Activated T-cell treated with anti-CD3 and anti-CD28 coated beads for 24 hours (primary cell): Measurements from ENCODE around the gene GPC1.
"Not testable (repeated sequence)": the region's sequence is repeated elsewhere in the genome, so short reads cannot be mapped to it uniquely, and the experiment has no call there.

Experiments used
- DNase-seq: peaks from one replicate; pipeline ENCODE4 v3.0.0-alpha.2; 2020; ENCODE audit warnings: low read depth

GPC1 gene, protein sequence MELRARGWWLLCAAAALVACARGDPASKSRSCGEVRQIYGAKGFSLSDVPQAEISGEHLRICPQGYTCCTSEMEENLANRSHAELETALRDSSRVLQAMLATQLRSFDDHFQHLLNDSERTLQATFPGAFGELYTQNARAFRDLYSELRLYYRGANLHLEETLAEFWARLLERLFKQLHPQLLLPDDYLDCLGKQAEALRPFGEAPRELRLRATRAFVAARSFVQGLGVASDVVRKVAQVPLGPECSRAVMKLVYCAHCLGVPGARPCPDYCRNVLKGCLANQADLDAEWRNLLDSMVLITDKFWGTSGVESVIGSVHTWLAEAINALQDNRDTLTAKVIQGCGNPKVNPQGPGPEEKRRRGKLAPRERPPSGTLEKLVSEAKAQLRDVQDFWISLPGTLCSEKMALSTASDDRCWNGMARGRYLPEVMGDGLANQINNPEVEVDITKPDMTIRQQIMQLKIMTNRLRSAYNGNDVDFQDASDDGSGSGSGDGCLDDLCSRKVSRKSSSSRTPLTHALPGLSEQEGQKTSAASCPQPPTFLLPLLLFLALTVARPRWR

DNA sequence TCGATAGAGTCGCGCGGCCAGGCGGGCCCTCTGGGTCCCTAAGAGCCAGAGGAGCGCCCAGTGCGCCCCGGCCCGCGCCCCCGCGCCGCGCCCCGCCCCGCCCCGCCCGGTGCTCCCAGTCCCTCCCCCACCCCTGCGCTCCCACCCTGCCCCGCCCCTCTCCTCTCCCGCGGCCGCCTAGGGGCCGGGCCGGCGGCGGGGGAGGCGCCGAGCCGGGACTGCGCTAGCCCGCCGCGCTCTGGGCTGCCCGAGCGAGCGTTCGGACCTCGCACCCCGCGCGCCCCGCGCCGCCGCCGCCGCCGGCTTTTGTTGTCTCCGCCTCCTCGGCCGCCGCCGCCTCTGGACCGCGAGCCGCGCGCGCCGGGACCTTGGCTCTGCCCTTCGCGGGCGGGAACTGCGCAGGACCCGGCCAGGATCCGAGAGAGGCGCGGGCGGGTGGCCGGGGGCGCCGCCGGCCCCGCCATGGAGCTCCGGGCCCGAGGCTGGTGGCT, at the start of gene GPC1:
TSS of gene GPC1 (plus strand) at position 207 of the 491 bp plus-strand sequence. CDS start at position 463, 256 bp downstream.
- DNase-seq, result peak; percentile 30

DNA sequence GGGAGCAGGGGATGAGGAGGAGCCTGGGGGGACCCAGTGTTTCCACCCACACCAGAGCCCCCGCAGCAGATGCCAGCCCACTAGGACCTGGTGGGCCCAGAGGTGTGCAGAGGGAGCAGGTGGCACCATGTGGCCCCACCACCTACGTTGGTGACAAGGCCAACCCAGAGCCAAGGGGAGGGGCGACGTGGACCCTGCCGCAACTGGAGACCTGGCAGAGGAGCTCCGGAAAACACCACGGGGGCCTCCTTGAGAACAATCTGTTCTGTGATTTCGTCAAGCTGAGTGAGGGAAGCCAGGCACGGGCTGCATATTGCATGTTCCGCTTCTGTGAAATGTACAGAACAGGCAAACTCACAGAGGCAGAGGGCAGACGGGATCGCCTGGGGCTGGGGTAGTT, 49.1 kb upstream of the GPC1 start:
- DNase-seq, result no peak

DNA sequence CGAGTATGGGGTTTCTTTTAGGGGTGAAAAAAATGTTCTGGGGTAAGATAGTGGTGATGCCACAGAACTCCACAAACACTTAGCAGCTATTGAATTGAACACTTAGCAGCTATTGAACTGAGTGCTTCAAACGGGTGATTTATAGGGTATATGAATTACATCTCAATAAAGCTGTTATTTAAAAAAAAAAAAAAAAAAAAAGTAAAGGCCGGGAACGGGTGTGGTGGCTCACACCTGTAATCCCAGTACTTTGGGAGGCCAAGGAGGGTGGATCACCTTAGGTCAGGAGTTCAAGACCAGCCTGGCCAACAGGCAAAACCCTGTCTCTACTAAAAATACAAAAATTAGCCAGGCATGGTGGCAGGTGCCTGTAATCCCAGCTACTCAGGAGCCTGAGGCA, 48.7 kb upstream of the GPC1 start:
- not testable (repeated sequence) for DNase-seq

DNA sequence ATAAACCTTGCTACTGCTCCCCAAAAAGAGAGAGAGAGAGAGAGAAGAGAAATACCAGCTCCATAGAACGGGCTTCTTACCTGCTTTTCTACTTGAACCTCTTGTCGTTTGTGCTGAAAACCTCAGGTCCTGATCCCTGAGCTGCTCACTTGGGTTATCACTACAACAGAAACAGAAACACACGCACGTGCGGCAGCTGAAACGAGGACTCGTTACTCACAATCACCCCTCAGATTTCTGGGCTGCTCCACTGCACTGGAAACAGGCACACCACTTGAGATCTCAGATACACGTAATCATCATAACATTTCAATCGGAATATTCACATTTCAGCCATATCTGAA, 48.2 kb upstream of the GPC1 start:
- no peak for DNase-seq

DNA sequence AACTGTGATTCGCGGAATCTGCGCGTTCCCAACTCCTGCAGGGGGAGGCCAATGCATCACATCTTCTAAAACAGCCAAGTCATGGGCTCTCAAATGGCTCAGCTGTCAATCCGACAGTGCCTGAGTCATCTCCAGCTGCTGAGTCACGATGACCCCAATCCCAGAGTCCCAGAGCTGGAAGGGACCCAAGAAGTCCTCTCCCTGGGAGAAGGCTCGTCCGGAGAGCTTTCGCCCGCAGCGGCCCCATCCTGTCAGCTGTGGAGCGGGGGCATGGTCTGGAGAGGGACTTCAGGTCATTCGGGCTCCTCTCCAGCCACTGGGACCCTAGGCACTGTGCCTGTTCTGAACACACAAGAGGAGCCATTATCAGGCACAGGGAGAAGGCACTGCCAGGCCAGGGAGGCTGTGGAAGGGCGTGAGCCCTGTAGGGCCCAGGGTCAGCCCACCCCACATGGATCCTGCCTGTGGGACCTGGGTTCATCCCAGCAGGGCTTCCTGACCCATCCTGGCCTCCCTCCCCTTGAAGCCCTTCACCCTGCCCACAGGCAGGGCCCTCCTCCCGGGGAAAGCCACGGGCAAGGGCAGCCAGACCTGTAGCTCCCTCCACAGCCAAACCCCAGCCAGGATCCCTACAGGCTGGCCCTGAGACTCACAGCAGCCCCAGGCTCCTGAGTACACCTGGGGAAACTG, 47.6 kb upstream of the GPC1 start:
- DNase-seq, result no peak

DNA sequence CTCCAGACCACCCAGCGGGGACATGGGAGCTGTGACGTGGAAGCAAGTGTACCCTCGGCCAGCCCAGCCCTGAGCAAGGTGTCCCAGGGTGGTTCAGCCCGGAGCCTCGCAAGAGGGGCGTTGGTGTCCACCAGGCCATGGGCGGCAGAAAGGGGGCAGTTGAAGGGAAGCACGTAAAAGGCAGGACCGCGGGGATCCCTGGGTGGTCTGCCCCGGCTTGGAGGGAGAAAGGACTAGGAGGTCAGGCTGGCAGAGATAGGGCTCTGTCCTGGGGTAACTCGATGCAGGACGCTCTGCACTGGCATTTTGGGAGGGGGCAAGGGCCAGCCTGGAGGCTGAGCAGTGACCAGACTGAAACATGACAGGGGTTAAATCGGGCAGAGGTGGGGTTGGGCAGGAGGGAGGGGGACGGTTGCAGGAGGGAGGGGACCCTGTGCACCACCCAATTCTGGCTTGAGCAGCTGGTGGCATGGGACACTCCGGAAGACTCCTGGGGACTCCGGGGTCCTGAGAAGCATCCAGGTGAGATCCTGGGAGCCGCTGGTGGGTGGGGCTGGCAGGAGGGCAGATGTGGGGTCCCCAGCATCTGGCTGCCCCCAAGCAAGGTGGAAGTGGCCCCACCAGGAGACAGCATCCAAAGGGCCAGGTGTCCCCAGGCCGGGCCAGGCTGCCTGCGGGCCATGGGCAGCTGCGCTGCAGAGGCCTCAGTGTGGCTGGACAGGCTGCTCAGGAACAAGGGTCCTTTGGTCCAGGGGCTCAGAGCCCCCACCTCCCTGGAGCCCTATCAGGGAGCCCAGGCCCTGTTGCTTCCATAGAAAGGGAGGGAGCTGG, 46.8 kb upstream of the GPC1 start:
- DNase-seq, result no peak

DNA sequence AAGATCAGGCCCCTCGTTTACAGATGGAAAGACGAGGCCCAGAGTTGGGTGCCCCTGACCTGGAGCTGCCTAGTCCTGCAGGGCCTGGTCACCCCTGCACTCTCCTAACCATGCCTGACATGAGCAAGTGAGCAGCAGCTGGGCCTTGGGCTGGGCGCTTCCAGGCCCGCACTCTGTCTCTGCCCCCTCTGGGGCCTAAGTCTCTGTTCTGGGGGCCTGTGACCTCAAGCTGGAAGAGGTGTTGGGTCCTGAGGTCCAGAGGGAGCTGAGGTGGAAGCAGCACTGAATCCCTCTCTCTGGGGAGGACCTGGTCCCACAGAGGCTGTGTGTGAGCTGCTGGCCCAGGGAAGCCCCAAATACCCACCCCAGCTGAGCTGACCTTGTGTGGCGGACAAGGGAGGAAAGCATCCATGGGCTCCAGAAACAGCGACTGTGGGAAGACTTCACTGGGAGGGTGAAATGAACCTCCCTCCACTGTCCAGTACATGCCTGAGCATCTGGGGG, 46.1 kb upstream of the GPC1 start:
- no peak for DNase-seq

DNA sequence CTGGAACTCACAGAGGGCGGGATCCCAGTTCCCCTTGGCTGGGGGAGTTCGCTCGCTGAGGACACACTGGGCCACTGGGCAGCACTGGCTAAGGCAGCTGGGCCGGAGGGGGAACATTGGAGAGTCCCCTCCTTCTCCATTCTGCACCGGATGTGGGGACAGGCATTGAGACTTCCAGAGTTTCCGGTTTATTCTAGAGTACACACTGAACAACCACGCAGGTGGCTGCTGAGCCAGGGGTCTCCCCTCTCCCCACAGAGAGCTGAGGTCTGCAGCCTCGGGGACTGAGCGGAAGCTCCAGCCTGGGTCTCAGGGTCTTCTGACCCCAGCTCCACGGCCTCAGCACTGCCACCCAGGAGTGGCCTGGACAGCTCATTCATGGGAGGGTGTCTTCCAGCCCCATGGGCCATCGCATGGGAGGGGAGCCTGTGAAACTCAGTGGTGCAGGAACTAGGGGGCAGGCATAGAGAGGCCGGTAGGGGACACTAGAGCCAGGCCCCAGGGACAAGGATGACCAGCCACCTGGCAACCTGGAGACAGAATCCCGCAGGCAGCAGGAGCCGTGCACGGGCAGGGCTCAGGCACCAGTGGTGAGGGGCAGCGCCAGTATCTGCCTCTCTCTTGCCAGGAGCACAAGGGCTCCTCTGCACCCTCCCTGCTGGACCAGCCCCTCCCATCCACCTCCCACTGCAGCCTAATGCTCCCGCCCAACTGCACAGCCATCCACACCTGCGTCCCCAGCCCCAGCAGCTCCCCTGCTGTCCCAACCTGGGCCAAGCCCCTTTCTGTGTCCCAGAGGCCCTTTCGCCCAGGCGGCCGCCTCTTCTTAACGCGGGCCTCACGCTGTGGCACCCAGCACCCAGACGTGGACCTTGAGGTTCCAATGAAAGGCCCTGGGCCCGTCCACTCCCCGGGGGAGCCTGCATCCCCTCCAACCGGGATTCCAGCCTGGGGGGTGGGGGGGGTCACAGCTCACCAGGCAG, 45.1 kb upstream of the GPC1 start:
- no peak for DNase-seq

DNA sequence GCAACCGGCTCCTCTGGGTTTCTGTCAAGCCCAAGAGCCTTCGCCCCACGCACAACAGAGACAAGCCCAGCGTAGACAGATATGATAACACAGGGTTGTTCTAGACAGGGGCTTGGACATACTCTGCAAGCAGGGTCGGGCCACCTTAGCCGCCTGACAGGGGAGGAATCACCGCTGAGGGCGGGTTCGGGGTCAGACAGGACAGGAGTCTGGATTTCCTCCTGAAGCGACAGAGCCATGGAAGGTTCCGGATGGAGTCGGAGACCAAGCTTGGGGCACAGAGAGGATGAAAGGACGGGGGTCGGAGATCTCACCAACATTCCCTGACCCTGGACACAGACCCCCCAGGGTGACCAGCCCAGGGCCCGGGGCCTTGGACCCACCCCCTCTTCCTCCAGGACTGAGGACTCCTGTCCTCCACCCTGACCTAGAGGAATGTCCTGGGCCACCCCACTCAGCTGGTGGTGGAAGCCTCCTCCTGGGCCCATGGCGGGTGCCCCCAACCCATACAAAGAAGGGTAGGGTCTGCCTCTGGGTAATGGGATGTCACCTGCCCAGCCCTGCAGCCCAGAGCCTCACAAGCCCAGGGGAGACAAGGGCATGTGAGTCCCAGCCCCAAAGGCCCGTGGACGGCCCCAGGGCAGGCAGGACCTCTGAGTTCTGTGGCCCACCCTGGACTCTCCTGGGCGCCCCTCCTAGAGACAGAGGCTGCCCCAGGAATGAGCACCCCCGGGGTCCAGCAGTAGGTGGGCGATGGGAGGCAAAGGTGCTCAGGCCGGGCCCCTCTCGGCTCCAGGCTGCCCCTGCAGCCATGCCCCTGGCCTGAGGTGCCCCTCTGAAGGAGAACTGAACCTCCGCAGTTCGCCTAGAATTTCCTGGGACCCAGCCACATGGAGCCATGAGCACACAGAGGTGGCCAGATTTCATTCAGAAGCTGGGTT, 44.1 kb upstream of the GPC1 start:
- no peak for DNase-seq

DNA sequence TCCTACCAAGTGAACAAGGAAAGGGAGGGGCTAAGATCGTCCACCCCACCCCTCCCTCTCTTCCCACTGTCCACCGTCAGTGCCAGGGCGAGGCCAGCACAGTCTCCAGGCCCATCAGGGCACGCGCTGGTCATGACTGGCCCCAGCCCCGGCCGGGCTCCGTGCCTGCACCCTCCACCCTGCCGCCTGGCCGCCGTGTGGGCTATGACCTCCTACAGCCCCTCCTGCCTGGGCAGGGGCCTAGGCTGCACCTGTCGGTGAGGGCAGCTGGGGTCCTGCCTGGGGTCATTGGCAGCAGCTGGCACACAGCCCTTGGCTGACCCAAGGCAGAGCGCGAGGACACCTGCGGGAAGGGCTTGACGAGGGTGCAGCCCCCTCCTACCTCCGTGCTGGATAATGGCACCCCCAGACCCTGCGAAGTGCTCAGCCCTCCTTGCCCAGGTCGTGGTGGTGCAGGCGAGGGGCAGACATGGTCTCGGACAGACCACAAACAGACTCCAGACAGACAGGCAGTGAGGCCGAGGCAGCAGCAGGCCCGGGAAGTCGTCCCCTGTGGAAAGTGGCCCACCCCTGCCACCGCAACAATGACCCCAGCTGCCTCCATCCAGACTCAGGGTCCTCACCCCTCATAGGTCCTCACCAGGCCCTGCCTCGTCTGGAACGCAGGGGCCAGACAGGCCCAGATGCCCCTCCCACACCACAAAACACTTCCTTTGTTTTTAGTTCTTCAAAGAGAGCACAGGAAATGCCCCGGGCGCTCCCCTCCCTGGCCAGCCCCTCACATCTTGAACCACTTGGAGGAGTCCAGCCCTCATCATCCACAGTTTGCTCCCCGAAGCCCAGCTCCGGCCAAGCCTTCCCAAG, 43.1 kb upstream of the GPC1 start:
- DNase-seq, result no peak

DNA sequence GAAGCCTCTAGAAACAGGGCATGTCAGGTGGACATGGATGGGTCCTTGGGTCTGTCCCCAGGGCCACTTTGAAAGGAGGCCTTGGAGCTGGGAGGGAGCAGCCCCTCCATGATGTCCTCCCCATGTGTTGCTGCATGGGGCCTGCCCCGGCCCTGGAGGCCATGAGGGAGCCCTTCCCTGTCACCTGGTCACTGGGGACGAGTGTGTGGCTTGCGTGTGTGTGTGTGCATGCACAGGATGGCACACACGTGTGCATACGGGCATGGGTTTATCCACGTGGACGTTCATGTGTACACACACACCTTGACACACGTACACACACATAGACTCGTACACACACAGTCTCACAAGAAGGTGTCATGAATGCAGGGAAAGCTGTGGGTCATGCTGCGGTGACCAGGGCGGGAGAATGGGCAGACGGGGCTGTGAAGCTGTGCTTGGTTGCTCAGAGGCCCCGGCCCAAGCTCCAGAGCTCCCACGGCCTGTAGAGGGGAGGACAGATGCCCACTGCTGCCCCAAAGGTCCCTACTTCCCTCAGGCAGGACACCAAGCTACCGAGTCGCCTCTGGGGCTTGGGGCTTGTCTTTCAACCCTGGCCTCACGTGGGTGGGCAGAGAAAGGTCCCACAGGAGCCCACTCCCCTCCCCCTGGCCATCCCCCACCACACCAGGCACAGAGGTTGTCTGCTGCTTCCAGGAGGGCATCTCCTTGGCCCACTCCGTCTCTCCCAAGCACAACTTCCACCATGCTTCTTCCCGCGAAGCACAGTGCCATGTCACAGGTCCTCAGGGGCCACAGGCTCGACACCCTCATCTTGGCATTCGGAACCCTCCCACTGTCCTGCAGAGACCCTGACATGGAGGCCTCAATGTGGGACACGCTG, 42.3 kb upstream of the GPC1 start:
- DNase-seq, result no peak

DNA sequence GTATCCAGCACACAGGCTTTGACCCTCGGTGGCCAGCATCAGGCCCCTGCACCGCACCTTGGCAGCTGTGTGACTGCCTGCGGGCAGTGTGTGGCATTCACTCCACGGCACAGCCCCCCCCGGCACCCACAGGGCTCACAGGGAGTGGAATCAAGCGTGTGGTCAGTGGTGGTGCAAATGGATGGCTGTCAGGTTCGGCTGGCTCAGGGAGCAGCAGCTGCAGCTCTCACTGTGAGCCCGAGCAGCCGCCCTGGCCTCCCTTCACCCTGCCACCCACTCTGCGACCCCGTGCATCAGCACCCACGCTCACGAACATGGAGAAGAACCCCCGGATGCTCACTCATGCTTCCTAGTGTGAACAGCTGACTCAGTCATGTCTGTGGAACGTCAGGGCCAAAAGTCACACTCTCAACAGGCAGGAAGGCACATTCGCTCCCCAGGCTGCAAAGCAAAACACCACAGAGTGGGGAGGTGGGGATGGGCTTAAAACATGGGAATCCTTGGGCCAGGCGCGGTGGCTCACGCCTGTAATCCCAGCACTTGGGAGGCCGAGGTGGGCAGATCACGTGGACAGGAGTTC, 41.5 kb upstream of the GPC1 start:
- DNase-seq, result no peak

DNA sequence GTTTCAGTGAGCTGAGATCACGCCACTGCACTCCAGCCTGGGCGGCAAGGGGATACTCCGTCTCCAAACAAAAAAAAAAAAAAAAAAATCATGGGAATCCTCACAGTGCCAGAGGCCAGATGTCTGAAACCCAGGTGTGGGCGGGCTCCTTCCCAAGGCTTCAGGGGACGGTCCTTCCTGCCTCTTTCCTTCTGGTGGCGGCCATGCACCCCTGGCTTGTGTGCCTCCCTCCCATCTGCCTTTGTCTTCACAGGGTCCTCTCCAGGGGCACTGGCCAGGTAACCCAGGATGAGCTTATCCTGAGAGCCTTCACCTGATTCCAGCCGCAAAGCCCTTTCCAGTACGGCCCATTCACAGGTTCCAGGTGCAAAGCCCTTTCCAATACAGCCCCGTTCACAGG, 40.9 kb upstream of the GPC1 start:
- no peak for DNase-seq

DNA sequence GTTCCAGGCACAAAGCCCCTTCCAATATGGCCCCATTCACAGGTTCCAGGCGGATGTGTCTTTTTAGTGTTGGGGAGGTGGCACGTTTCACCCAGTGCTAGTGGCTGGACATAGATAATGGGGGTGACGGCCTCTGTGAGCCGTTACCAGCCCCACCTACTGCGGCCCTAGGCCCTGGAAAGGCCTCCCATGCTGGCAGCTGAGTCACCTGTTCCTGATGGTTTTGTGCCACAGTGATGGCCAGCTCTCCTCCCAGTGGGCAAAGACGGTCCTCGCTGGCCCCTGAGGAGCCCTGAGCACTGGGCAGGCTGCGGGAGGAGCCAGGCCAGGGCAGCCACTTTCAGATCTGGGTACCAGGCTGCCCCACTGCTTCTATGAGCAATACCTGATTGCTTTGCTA, 40.0 kb upstream of the GPC1 start:
- no peak for DNase-seq

DNA sequence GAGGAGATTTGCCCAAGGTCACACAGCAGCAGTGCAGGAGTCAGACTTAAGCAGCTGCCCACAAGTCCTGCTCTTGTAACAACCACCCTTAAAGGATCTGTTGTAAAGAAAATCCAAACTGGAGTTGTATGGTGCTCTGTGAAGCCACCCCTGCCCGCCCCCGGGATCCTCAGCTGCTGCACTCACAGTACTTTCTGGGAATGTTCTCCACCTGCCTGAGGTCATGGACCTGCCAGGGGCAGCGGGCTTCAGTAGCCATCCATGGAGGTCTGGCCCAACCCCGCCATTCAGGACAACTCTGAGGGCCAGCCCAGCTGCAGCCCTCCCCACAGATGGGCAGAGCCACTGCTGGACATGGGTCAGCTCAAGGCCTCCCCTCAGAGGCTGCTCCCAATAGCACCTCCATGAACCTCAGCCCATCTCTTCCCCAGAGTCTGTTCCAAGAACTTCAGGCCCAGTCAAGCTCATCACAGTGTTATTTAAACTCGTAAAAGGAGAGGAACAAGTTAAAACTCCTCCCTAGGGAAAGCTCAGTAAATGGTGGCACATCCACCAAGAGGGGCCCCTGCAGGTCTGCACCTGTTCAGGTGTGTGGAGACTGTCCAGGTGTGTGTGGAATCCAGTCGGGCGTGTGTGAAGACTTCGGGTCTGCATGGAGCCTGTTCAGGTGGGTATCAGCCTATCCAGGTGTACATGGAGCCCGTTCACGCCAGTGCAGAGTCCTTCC, 39.4 kb upstream of the GPC1 start:
- no peak for DNase-seq

DNA sequence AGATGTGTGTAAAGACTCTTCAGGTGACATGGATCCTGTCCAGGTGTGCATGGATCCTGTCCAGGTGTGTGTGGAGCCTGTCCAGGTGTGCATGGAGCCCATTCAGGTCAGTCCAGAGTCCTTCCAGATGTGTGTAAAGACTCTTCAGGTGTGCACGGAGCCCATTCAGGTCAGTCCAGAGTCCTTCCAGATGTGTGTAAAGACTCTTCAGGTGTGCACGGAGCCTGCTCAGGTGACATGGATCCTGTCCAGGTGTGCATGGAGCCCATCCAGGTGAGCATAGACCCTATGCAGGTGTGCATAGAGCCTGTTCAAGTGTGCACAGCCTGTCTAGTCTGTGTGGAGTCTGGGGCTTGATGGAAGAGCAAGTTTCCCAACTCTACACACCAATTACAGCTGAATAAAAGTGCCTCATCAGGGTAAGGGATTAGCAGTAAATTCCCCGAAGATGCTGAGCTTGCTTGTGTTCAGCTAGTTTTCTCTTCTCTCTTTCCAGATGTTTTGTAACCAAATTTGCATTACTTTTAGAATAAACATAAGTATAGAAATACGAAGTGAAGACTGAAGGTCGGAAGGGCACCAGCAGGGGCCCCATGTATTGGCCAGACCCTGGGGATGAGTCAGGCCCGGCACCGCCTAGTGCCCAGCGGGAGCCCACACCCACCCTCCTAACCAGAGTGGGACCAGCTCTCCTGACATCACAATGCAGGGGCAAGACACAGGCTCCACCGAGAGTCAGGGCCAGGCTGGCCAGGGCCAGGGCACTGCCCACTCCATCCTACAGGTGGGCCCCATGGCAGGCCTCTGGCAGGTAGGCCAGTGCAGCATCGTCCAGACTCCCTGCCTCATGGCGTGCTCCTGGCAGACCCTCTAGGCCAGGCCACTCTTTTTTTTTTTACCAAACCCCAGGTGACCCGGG, 38.6 kb upstream of the GPC1 start:
- DNase-seq, result no peak
